HepG2 (cell line): ENCODE results near the gene CFAP70. TPM values are rescaled to one million over a fixed set of nuclear protein-coding genes. Genes with fewer than 3 reads are reported as not detected.

ENCODE experiments used
- ATAC-seq: fragments of 200-7000 bp; cut with Tn5 transposase; 3 replicates; pipeline ENCODE4 v1.9.1; 2020; ENCODE audit warnings: mild to moderate bottlenecking, moderate library complexity
- Bru-seq: library from RNA; stranded (reverse); fragments of 400-500 nt; gene quantifications from one replicate; lab custom pipeline; 2021; lab: Mats Ljungman, UMichigan
- BruChase-seq, 2 experiments: library from RNA; stranded (reverse); fragments of 400-500 nt; gene quantifications; one replicate each; lab custom pipeline; 2021; lab: Mats Ljungman, UMichigan
- BruUV-seq: library from RNA; stranded (reverse); fragments of 400-500 nt; replicated peaks from 2 replicates; lab custom pipeline; 2021; lab: Mats Ljungman, UMichigan
- CTCF ChIA-PET: fragments of 300-600 bp; formaldehyde crosslinking; extraction: SDS; loops from one replicate; lab custom pipeline; 2021; ENCODE audit warnings: low total read pairs, inconsistent platforms, low intra/inter-chr PET ratio; lab: Yijun Ruan, JAX
- POLR2A ChIA-PET: fragments of 350-600 bp; sonication (Branson Sonifier 250); formaldehyde crosslinking; loops from one replicate; lab custom pipeline; 2020; ENCODE audit warnings: antibody characterized with exemption, inconsistent platforms; lab: Yijun Ruan, JAX
- DNase-seq: peaks from one replicate; pipeline ENCODE4 v3.0.0-alpha.2; 2015; ENCODE audit warnings: low spot score
- FAIRE-seq: peaks from 3 replicates; lab custom pipeline; 2011; peaks lifted over from hg19 to GRCh38; lab: Jason Lieb, UNC
- H2AFZ ChIP-seq: one replicate; pipeline ENCODE4 v1.6.1; 2011; ENCODE audit warnings: low read length, inconsistent platforms
- H3K27ac ChIP-seq: fragments of 300-600 bp; 3 replicates; pipeline ENCODE4 v1.8.0; 2011; ENCODE audit warnings: mixed run types, mild to moderate bottlenecking, mixed read lengths, low read length, inconsistent platforms; ENCODE audit not compliant: insufficient read depth; ENCODE audit errors: extremely low read length
- H3K27me3 ChIP-seq, 2 experiments: fragments of 200-600 bp in 1 of 2; 2 replicates in 1 of 2; 3 replicates in 1 of 2; pipeline versions ENCODE4 v1.6.0 to v1.8.0; 2011; ENCODE audit warnings: low read length in 2 of 2, mild to moderate bottlenecking in 2 of 2, moderate library complexity in 2 of 2, inconsistent platforms in 1 of 2; ENCODE audit not compliant: insufficient read depth in 2 of 2, control insufficient read depth in 1 of 2
- H3K36me3 ChIP-seq, 2 experiments: fragments of 200-600 bp in 1 of 2; replicated peaks in 1 of 2; 2 replicates in 1 of 2; 3 replicates in 1 of 2; pipeline versions ENCODE4 v1.5.1 to v1.8.0; 2011; ENCODE audit warnings: low read length in 2 of 2, inconsistent platforms in 1 of 2; ENCODE audit not compliant: insufficient read depth in 2 of 2, control insufficient read depth in 1 of 2
- H3K4me1 ChIP-seq: 2 replicates; pipeline ENCODE4 v1.5.1; 2012; ENCODE audit warnings: low read length, inconsistent platforms; ENCODE audit not compliant: insufficient read depth
- H3K4me2 ChIP-seq: 2 replicates; pipeline ENCODE4 v1.6.0; 2011; ENCODE audit warnings: low read depth, low read length, inconsistent platforms
- H3K4me3 ChIP-seq, 3 experiments: fragments of 200-600 bp in 1 of 3; sonication (generic), shearing (Covaris generic) in 1 of 3; replicated peaks in 1 of 3; 2 replicates each; pipeline ENCODE4 v1.5.1; 2011 to 2016; ENCODE audit warnings: low read length in 3 of 3, inconsistent platforms in 2 of 3, low read depth in 2 of 3, mild to moderate bottlenecking in 2 of 3, control low read depth in 1 of 3, mixed read lengths in 1 of 3; ENCODE audit not compliant: insufficient read depth in 1 of 3
- H3K79me2 ChIP-seq: one replicate; pipeline ENCODE4 v1.6.1; 2011; ENCODE audit warnings: low read length, inconsistent platforms; ENCODE audit not compliant: insufficient read depth
- H3K9ac ChIP-seq: 2 replicates; pipeline ENCODE4 v1.6.0; 2011; ENCODE audit warnings: mild to moderate bottlenecking, low read depth, low read length, inconsistent platforms; ENCODE audit not compliant: insufficient read depth
- H3K9me3 ChIP-seq: 2 replicates; pipeline ENCODE4 v1.5.1; 2012; ENCODE audit warnings: mild to moderate bottlenecking, low read length
- H4K20me1 ChIP-seq: 2 replicates; pipeline ENCODE4 v1.6.0; 2011; ENCODE audit warnings: inconsistent platforms, mild to moderate bottlenecking, low read length, moderate library complexity; ENCODE audit not compliant: insufficient read depth
- ADNP ChIP-seq: sonication (generic); formaldehyde crosslinking; IDR thresholded peaks from 2 replicates; pipeline ENCODE4 v1.4.0; 2020; ENCODE audit warnings: missing genetic modification reagents
- GPN1 ChIP-seq: sonication (generic); formaldehyde crosslinking; IDR thresholded peaks from 2 replicates; pipeline ENCODE4 v1.5.1; 2020; ENCODE audit warnings: missing genetic modification reagents, borderline replicate concordance
- HNRNPL ChIP-seq: fragments of 200-400 bp; formaldehyde crosslinking; IDR thresholded peaks from 2 replicates; pipeline ENCODE4 v1.6.1; 2017; ENCODE audit warnings: mild to moderate bottlenecking, low read depth, low read length
- MIER2 ChIP-seq: IDR thresholded peaks from 2 replicates; pipeline ENCODE4 v1.6.1; 2016; ENCODE audit warnings: missing biosample characterization, missing genetic modification reagents
- MXD4 ChIP-seq: IDR thresholded peaks from 2 replicates; pipeline ENCODE4 v1.6.1; 2016; ENCODE audit warnings: mild to moderate bottlenecking, missing biosample characterization, missing genetic modification reagents
- NR2C2 ChIP-seq: sonication (generic); formaldehyde crosslinking; IDR thresholded peaks from 2 replicates; pipeline ENCODE4 v1.4.0; 2020; ENCODE audit warnings: missing genetic modification reagents, mild to moderate bottlenecking, moderate library complexity, borderline replicate concordance
- POLR2AphosphoS5 ChIP-seq: IDR thresholded peaks from 2 replicates; pipeline ENCODE4 v1.6.1; 2012; ENCODE audit warnings: low read depth, low read length
- SOX5 ChIP-seq: IDR thresholded peaks from 2 replicates; pipeline ENCODE4 v1.6.1; 2016; ENCODE audit warnings: borderline replicate concordance
- ZNF207 ChIP-seq: fragments of 450-650 bp; IDR thresholded peaks from 2 replicates; pipeline ENCODE4 v1.6.1; 2016; ENCODE audit warnings: antibody characterized with exemption, borderline replicate concordance
- ZNF350 ChIP-seq: sonication (generic); formaldehyde crosslinking; IDR thresholded peaks from 2 replicates; pipeline ENCODE4 v1.4.0; 2020; ENCODE audit warnings: mild to moderate bottlenecking, low read depth, missing genetic modification reagents, borderline replicate concordance
- ZNF460 ChIP-seq: sonication (generic); formaldehyde crosslinking; IDR thresholded peaks from 2 replicates; pipeline ENCODE4 v1.5.1; 2020; ENCODE audit warnings: missing genetic modification reagents, mild to moderate bottlenecking, borderline replicate concordance
- ZNF543 ChIP-seq: sonication (generic); formaldehyde crosslinking; IDR thresholded peaks from 2 replicates; pipeline ENCODE4 v1.4.0; 2020; ENCODE audit warnings: mild to moderate bottlenecking, missing genetic modification reagents
- whole genome bisulfite sequencing: methylation state at CpG from one replicate; pipeline ENCODE4 v1.1.6; 2017; ENCODE audit warnings: low lambda C conversion rate; 5-methylcytosine and 5-hydroxymethylcytosine counted together
- in situ Hi-C: cut with HindIII; loops from 2 replicates; pipeline ENCODE4 v1.10.0; 2017; ENCODE audit warnings: low pct_unique_long_range_greater_than_20kb; ENCODE audit not compliant: extremely low pct_ligation_motif_present
- intact Hi-C: fragments of 100-400 bp; cut with micrococcal nuclease; formaldehyde crosslinking; loops from one replicate; pipeline ENCODE4 v1.10.0; 2022; ENCODE audit not compliant: unreplicated experiment
- long read RNA-seq, 2 experiments: library from RNA in 1 of 2; library from polyadenylated mRNA in 1 of 2; stranded (forward) in 1 of 2; unstranded in 1 of 2; transcript quantifications; one replicate each; pipeline ENCODE4 v2.0.0, GENCODE V29; 2019 to 2022
- polyA minus RNA-seq, 3 experiments: library from RNA; depleted of rRNA, polyadenylated mRNA; stranded (reverse); fragments of >200 nt; gene quantifications; 2 replicates each; pipeline ENCODE4 v1.2.3, GENCODE V29; 2011; ENCODE audit warnings: low replicate concordance in 1 of 3
- polyA plus RNA-seq, 8 experiments: library from polyadenylated mRNA; depleted of rRNA in 3 of 8; stranded (reverse) in 7 of 8; unstranded in 1 of 8; fragments of >200 nt; fragmentation: Illumina TruSeq in 4 of 8; extraction: Trizol in 4 of 8; gene quantifications; 2 replicates each; pipeline versions ENCODE4 v1.2.1 to v1.2.3, GENCODE V29; 2011 to 2016; ENCODE audit warnings: low read depth in 4 of 8, missing spikeins in 1 of 8, mixed read lengths in 1 of 8; ENCODE audit not compliant: insufficient read depth in 1 of 8
- total RNA-seq, 5 experiments: library from RNA; depleted of rRNA; stranded (reverse); fragments of >200 nt; fragmentation: Illumina TruSeq; extraction: Trizol; gene quantifications; 2 replicates each; pipeline ENCODE4 v1.2.3, GENCODE V29; 2016; ENCODE audit warnings: low read depth in 1 of 5
- TF ChIP-seq, protein P1 (sequence below): IDR thresholded peaks from 2 replicates; pipeline ENCODE4 v1.6.1; 2016
- TF ChIP-seq, protein P2 (sequence below): sonication (generic); formaldehyde crosslinking; IDR thresholded peaks from 2 replicates; pipeline ENCODE4 v1.9.0; 2021; ENCODE audit warnings: missing genetic modification reagents, mild to moderate bottlenecking, borderline replicate concordance
- TF ChIP-seq, protein P3 (sequence below): sonication (generic); formaldehyde crosslinking; IDR thresholded peaks from 2 replicates; pipeline ENCODE4 v1.8.0; 2022; ENCODE audit warnings: mild to moderate bottlenecking, missing genetic modification reagents, moderate library complexity

The CFAP70 gene
- total RNA-seq (2016; rRNA removed; fragmentation: Illumina TruSeq; extraction: Trizol) (0.13 and 0.27 TPM in 2 replicates), polyA plus RNA-seq (2011; rRNA removed) (0.33 and 0.38 TPM in 2 replicates), polyA minus RNA-seq (2011; rRNA and poly(A)+ RNA removed; ENCODE audit: low replicate concordance) (0.14 and 0.98 TPM in 2 replicates), Bru-seq, nascent RNA (percentile 22 among the genes with signal in this experiment), BruChase-seq, experiment 1, labeled RNA remaining after a 6-hour chase (percentile 30 among the genes with signal in this experiment), BruChase-seq, experiment 2, labeled RNA remaining after a 2-hour chase (percentile 36 among the genes with signal in this experiment)
- total RNA-seq (2016; cell fraction: cytosol; rRNA removed; fragmentation: Illumina TruSeq; extraction: Trizol; ENCODE audit: low read depth) = 0.09 TPM in 1 of 2 replicates, not detected in the other
- 0.24 and 0.25 TPM in 2 replicates for total RNA-seq (2016; cell fraction: insoluble cytoplasmic fraction; rRNA removed; fragmentation: Illumina TruSeq; extraction: Trizol)
- 0.06 and 0.10 TPM in 2 replicates for total RNA-seq (2016; cell fraction: membrane; rRNA removed; fragmentation: Illumina TruSeq; extraction: Trizol)
- total RNA-seq (2016; cell fraction: nucleus; rRNA removed; fragmentation: Illumina TruSeq; extraction: Trizol) = 0.37 and 0.47 TPM in 2 replicates
- polyA plus RNA-seq (2011; cell fraction: cytosol; rRNA removed) = 0.08 and 0.14 TPM in 2 replicates
- 0.59 and 0.73 TPM in 2 replicates for polyA plus RNA-seq (2011; cell fraction: nucleus; rRNA removed)
- polyA plus RNA-seq (2012) = 0.24 and 0.31 TPM in 2 replicates
- polyA plus RNA-seq (2016; cell fraction: cytosol; fragmentation: Illumina TruSeq; extraction: Trizol; ENCODE audit: low read depth) = not detected in 2 replicates
- polyA plus RNA-seq (2016; cell fraction: insoluble cytoplasmic fraction; fragmentation: Illumina TruSeq; extraction: Trizol; ENCODE audit: low read depth) = 0.05 and 0.12 TPM in 2 replicates
- not detected in 2 replicates for polyA plus RNA-seq (2016; cell fraction: membrane; fragmentation: Illumina TruSeq; extraction: Trizol; ENCODE audit: low read depth)
- 0.79 and 0.90 TPM in 2 replicates for polyA plus RNA-seq (2016; cell fraction: nucleus; fragmentation: Illumina TruSeq; extraction: Trizol; ENCODE audit: insufficient read depth, low read depth)
- not detected in 2 replicates for polyA minus RNA-seq (2011; cell fraction: cytosol; rRNA and poly(A)+ RNA removed)
- polyA minus RNA-seq (2011; cell fraction: nucleus; rRNA and poly(A)+ RNA removed) = 1.1 and 1.5 TPM in 2 replicates
- long read RNA-seq, experiment 1, partial matches to known transcripts = 0 of 1 reads
- long read RNA-seq, experiment 1, other reads (novel, unspliced or antisense) = 1 of 1 reads
- long read RNA-seq, experiment 2 = 0 reads

DNA sequence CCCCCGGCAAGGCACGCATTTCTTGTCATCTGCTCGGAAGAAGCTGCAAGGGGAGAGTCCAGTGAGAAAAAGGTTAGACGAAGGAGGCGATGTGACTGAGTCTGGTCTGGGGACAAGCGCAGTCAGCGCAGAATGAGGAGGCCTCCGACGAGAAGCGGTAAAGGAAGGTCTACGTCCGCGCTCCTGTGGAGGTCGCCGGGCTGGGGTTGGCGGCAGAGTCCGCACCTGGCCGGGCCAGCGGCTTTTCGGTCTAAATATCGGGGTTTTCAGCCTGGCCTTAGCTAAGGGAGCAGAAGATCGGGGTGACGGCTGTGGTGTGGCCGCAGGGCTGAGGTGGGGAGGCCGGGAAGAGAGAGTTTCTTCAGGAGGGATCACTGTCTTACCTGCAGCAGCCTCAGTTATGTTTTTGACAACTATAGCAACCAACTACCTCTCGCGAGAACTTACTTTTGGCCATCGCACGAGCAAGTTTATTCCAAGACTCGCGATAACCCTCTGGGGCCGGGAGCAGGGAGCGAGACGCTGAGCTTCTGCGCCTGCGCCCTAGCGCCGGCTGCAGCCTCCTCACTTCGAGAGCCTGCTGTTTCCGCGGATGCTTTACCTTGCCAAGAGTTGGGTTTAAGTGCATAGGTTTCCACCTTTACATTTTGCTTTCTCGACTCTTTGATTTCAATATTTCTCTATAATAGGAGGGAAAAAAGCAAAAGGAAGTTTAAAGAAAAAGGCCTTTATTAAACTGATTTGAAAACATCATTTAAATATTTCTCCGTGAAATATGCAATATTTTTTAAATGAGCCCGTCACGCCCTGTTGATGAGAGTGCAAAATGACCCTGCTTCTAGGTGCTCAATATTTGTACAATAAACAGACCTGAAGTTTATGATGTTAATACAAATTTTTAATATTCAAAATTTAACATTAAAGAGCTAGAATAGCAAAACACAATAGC, at the start of gene CFAP70:
CFAP70 (minus strand) TSS at position 534 of the 949 bp plus-strand sequence. CDS start 4,068 bp downstream, outside the sequence.
- in situ Hi-C loops = no loop called here
- 2% methylated on average over 38 of the region's 45 CpGs for WGBS
- TF ChIP-seq MXD4 = peak; percentile 27; the same call in 1 of the 2 replicates
- TF ChIP-seq SOX5 (CRISPR knock-in tag) = no peak
- TF ChIP-seq ZNF543 = no peak
- no peak for TF ChIP-seq ZNF207
- peak; percentile 84 for TF ChIP-seq POLR2AphosphoS5
- TF ChIP-seq HNRNPL = no peak
- TF ChIP-seq ZNF460 = no peak
- TF ChIP-seq, protein P1, sequence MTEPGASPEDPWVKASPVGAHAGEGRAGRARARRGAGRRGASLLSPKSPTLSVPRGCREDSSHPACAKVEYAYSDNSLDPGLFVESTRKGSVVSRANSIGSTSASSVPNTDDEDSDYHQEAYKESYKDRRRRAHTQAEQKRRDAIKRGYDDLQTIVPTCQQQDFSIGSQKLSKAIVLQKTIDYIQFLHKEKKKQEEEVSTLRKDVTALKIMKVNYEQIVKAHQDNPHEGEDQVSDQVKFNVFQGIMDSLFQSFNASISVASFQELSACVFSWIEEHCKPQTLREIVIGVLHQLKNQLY (CRISPR knock-in tag) = no peak
- TF ChIP-seq GPN1 (CRISPR knock-in tag) = no peak
- TF ChIP-seq, protein P2, sequence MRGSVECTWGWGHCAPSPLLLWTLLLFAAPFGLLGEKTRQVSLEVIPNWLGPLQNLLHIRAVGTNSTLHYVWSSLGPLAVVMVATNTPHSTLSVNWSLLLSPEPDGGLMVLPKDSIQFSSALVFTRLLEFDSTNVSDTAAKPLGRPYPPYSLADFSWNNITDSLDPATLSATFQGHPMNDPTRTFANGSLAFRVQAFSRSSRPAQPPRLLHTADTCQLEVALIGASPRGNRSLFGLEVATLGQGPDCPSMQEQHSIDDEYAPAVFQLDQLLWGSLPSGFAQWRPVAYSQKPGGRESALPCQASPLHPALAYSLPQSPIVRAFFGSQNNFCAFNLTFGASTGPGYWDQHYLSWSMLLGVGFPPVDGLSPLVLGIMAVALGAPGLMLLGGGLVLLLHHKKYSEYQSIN = no peak
- TF ChIP-seq ZNF350 = peak; percentile 28; the same call in 1 of the 2 replicates
- TF ChIP-seq, protein P3, sequence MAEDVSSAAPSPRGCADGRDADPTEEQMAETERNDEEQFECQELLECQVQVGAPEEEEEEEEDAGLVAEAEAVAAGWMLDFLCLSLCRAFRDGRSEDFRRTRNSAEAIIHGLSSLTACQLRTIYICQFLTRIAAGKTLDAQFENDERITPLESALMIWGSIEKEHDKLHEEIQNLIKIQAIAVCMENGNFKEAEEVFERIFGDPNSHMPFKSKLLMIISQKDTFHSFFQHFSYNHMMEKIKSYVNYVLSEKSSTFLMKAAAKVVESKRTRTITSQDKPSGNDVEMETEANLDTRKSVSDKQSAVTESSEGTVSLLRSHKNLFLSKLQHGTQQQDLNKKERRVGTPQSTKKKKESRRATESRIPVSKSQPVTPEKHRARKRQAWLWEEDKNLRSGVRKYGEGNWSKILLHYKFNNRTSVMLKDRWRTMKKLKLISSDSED (CRISPR knock-in tag) = no peak
- no peak for TF ChIP-seq NR2C2 (CRISPR knock-in tag)
- TF ChIP-seq ADNP (CRISPR knock-in tag) = no peak
- no peak for TF ChIP-seq MIER2 (CRISPR knock-in tag)

More for the DNA sequence above, at the start of gene CFAP70:
- no peaks in the 10 kb centered on the region for H3K79me2 ChIP-seq
- ChIA-PET CTCF (no interaction called here), POLR2A (interaction anchor here (0.7 to 1.6 kb wide), 10 partner anchors 10 to 182 kb away, joined by 3 to 11 read pairs (median 3); partner anchors contain the start of genes DNAJC9 and MRPS16)
- no peaks in the 10 kb centered on the region for H3K27me3 ChIP-seq
- peak; percentile 94 for FAIRE-seq
- peak; percentile 93 for ATAC-seq
- peak within 1 kb of the TSS; percentile 77 for H3K27ac ChIP-seq
- no TSS peak for BruUV-seq
- no peaks in the 10 kb centered on the region for H4K20me1 ChIP-seq
- H3K4me2 ChIP-seq = peak within 1 kb of the TSS; percentile 95
- H3K36me3 ChIP-seq = no peaks in the 10 kb centered on the region
- peak within 1 kb of the TSS; percentile 88 for H3K9ac ChIP-seq
- intact Hi-C loops = loop anchor here (5.0 kb wide), 1 partner anchor 96 kb away; no protein-coding TSS in a partner anchor
- DNase-seq = peak; percentile 95
- peak within 1 kb of the TSS; percentile 71 for H2AFZ ChIP-seq
- H3K9me3 ChIP-seq = no peaks in the 10 kb centered on the region
- peak within 1 kb of the TSS; percentile 61 to 88 (median 76) for H3K4me3 ChIP-seq
- peaks cover 9% of the 10 kb centered on the region for H3K4me1 ChIP-seq
